Measurements from ENCODE around the gene MYCBP.

DNA sequence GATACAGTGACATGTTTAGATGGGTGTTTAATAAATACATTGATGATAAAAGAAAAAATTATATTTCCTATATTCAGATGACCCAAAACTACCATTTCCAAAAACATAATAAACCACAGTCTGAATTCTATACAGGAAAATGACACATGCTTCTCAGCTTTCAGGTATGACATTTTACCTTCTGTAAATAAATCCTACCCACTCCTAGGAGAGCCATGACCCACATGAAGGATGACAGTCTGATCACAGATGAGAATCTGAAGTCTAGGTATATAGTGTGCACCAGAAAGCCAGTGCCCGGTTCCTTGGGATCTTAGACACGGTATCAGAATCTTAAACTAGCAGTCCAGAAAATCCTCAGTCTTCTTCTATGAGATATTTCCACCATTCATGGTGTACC, 11.9 kb upstream of the MYCBP start:
- TF ChIP-seq POLR2A (IDR thresholded peaks at IDR 0.05), result no peak
- TF ChIP-seq, protein P1, sequence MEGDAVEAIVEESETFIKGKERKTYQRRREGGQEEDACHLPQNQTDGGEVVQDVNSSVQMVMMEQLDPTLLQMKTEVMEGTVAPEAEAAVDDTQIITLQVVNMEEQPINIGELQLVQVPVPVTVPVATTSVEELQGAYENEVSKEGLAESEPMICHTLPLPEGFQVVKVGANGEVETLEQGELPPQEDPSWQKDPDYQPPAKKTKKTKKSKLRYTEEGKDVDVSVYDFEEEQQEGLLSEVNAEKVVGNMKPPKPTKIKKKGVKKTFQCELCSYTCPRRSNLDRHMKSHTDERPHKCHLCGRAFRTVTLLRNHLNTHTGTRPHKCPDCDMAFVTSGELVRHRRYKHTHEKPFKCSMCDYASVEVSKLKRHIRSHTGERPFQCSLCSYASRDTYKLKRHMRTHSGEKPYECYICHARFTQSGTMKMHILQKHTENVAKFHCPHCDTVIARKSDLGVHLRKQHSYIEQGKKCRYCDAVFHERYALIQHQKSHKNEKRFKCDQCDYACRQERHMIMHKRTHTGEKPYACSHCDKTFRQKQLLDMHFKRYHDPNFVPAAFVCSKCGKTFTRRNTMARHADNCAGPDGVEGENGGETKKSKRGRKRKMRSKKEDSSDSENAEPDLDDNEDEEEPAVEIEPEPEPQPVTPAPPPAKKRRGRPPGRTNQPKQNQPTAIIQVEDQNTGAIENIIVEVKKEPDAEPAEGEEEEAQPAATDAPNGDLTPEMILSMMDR (IDR thresholded peaks at IDR 0.05), result no peak

Data from right lobe of liver (tissue), 4 donors.